T47D (cell line): ENCODE data around the gene ALG6.
"Not testable (repeated sequence)": the region's sequence is repeated elsewhere in the genome, so short reads cannot be mapped to it uniquely, and the experiment has no call there.

Experiments used
- DNase-seq, 2 experiments: peaks; one replicate each; pipeline versions ENCODE4 v3.0.0 to v3.0.0-alpha.2; 2011 to 2012; ENCODE audit warnings: low read depth in 1 of 2, low spot score in 1 of 2
- JUND ChIP-seq: IDR thresholded peaks from 2 replicates; pipeline ENCODE4 v1.6.1; 2012; ENCODE audit warnings: low read depth
- in situ Hi-C: cut with HindIII; loops from 2 replicates; pipeline ENCODE4 v1.10.0; 2016; ENCODE audit warnings: low sequenced_read_pairs, low pct_unique_long_range_greater_than_20kb

ALG6 gene

DNA sequence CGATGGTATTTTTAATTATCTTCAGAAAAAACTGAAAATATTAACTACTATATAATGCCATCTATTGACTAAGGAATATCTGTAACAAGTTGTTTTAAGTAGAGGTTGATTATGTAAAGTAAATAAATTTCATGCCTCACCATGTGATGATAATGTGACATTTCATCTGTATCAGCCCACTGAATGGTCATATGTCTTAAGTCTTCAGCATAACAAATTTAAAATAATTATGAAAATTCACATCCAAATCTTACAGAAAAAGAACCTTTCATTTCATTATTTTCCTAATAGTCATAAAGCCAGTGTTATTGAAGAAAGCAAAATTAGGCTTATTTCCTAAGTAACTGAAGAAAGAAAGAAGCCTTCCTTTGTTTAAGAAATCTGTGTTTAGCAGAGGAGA lies 83.0 kb downstream of the ALG6 start:
- DNase-seq = no peak
- no peak for TF ChIP-seq JUND
- in situ Hi-C loops = no loop called here

DNA sequence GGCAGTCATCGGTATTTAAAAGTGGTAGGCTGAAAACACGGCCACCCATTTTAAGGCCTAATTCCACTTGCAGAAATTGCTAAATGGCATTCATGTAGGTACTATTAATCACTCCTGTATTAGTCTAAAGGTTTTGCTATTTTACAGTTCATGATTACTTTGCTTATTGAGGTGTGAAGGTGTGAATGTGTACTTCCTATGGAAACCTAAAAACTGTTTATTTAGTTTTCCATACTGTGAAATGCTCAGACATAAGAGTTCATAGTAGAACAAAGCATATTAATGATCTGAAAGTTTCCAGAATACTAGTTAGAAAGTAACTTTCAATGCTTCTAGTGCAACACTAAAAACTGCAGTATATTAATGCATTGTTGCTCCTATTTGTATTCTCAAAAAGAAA lies 85.8 kb downstream of the ALG6 start:
- no peak for DNase-seq
- TF ChIP-seq JUND = no peak
- in situ Hi-C loops = no loop called here

DNA sequence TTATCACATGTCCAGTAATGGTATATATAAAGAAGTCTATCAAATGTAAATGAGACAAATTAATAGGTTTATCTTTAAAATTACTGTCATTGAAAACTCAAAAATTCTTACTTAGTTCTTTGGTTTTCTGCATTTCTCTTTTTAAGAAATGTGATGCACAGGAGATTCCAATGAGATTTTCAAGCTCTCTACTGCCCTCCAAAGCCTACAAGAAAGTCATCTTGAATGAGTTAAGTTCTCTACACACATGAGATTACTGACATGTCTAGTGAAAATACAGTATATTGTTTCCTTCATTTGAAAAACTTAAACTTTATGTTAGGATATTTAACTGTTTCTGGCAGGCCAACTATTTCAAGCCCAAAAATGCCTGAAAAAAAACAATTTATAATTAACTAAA lies 86.8 kb downstream of the ALG6 start:
- in situ Hi-C loops = no loop called here
- TF ChIP-seq JUND = no peak
- peak in 1 of 2 experiments; percentile 28 for DNase-seq

DNA sequence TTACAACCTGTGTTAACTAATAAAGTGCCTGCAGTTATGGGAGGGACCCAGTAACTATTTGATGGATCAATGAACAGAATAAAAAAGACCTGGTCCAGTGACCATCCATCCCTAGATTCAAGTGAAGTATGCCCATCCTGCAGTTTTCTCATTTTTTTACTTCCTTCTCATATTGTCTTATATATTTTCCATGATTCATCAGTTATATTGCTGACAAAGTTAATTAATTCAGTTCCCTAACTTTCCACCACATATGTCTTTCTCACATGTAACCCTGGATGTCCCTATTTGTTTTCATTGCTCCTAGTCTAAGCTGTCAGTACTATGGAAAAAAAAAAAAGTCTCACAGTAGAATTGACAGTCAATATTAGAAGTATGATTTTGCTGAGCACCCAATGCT lies 91.3 kb downstream of the ALG6 start:
- DNase-seq = no peak
- no peak for TF ChIP-seq JUND
- in situ Hi-C loops = no loop called here

DNA sequence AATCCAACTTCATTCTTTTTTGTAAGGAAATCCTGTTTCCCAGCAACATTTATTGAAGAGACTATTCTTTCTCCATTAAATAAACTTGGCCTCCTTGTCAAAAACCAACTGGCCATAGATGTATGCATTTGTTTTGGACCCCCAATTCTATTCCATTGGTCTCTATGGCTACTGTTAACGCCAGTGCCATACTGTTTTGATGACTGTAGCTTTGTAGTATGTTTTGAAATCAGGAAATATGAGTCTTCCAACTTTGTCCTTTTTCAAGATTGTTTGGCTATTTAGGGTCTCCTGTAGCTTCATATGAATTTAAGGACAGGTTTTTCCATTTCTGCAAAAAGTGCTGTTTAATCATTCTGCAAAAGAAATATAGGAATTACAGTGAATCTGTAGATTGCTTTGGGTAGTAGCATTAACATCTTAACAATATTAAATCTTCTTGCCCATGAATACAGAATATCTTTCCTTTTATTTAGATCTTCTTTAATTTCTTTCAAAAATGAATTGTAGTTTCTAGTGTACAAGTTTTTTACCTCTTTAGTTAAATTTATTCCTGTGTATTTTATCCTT lies 94.3 kb downstream of the ALG6 start:
- no peak for DNase-seq
- in situ Hi-C loops = no loop called here
- TF ChIP-seq JUND = no peak

DNA sequence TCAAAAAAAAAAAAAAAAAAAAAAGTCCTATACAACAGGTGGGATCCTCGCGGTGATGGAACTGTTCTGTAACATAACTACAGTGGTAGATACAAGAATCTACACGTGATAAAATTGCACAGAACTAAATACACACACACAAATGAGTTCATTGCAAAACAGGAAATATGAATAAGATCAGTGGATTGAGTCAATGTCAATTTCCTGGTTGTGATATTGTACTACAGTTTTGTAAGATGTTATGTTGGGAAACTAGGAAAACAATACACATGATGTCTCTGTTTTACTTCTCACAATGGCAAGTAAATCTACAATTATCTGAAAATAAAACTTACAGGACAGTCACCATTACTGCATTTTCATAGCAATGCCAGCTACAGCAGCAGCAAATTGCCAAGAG lies 95.8 kb downstream of the ALG6 start:
- no peak for TF ChIP-seq JUND
- in situ Hi-C loops = no loop called here
- DNase-seq = no peak

DNA sequence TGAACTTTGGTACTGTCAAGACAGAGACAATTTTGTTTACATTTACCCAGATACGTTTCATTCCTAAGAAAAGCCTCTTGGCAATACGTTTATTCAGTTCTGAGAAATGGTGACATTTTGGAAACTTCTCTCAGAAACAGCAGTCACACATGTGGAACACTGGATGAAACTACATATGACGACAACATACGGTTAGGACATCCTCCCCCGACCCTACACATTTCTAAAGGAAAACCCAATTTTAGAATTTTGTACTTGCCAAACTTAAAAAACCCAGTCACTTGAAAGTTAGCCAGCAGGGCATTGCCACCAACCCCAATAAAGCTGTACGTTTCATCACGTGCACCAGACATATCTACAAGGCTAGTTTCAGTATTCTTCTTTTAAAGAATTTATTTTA lies 98.8 kb downstream of the ALG6 start:
- in situ Hi-C loops = no loop called here
- TF ChIP-seq JUND = no peak
- DNase-seq = no peak

DNA sequence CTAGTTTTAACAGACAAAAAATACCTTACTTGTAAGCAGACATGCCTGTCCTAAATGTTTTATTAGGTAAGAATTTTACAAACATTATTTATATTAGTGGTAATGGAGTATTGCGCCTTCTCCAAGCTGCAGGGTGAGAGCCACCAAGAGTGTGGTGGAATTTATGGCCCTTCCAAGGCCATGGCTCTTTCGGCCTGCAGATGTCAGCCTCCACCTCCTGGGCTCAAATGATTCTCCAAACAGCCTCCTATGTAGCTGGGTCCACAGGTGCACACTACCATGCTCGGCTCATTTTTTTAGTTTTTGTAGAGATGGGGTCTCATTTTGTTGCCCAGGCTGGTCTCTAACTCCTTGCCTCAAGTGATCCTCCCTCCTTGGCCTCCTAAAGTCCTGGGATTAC lies 99.3 kb downstream of the ALG6 start:
- DNase-seq = peak in 1 of 2 experiments; percentile 36
- TF ChIP-seq JUND = no peak
- in situ Hi-C loops = no loop called here

DNA sequence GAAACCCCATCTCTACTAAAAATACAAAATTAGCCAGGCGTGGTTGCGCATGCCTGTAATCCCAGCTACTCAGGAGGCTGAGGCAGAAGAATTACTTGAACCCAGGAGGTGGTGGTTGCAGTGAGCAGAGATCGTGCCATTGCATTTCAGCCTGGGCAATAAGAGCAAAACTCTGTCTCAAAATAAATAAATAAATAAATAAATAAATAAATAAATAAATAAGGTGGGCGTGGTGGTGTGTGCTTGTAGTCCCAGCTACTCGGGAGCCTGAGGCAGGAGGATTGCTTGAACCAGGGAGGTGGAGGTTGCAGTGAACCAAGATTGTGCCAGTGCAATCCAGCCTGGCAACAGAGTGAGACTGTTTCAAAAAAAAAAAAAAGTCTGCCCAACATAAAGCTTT lies 101.3 kb downstream of the ALG6 start:
- in situ Hi-C loops = not testable (repeated sequence)

DNA sequence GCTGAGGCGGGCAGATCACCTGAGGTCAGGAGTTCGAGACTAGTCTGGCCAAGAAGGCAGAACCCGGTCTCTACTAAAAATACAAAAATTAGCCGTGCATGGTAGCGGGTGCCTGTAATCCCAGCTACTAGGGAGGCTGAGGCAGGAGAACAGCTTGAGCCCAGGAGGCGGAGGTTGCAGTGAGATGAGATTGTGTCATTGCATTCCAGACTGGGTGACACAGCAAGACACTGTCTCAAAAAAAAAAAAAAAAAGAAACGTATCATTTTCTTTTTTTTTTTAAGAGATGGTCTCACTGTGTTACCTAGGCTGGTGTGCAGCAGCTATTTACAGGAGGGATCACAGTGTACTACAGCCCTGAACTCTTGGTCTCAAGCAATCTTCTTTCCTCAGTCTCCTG lies 108.3 kb downstream of the ALG6 start:
- DNase-seq = no peak
- no peak for TF ChIP-seq JUND
- in situ Hi-C loops = no loop called here

More for the DNA sequence above, 101.3 kb downstream of the ALG6 start:
- DNase-seq = not testable (repeated sequence)

DNA sequence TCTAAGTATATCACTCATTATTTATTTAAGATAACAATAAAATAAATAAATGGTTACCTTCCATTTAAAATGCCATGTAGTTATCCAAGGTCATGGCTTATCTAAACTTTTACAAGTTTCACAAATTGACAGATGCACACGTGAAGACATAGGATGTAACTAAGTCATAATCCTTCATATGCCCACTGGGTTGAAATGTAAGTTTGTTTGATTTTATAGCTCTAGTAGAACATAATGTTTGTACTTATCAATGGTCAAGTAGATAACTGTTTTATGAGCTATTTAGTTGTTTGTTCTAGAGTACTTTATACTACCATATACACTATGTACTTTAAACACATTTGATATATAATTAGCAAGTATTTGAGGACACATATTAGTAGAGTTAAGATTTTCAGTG lies 112.6 kb downstream of the ALG6 start:
- in situ Hi-C loops = no loop called here
- no peak for TF ChIP-seq JUND
- DNase-seq = no peak

DNA sequence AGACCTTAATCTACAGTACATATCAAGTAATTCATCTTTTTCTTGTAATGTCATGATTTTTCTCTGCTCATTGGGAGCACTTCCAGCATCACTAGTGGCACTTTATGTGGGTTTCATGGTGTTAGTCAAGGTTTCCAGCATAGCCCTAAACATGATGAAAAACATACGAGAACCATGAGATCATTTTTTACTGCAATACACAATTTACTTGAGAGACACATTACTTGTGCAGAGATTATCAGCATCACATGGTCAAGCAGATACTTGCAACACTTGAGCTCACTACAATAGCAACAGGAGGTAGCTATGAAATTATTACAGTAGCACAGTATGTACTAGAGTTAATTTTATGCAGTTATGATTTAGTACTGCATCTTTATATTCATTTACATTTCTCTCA lies 119.2 kb downstream of the ALG6 start:
- in situ Hi-C loops = no loop called here
- DNase-seq = no peak
- no peak for TF ChIP-seq JUND

DNA sequence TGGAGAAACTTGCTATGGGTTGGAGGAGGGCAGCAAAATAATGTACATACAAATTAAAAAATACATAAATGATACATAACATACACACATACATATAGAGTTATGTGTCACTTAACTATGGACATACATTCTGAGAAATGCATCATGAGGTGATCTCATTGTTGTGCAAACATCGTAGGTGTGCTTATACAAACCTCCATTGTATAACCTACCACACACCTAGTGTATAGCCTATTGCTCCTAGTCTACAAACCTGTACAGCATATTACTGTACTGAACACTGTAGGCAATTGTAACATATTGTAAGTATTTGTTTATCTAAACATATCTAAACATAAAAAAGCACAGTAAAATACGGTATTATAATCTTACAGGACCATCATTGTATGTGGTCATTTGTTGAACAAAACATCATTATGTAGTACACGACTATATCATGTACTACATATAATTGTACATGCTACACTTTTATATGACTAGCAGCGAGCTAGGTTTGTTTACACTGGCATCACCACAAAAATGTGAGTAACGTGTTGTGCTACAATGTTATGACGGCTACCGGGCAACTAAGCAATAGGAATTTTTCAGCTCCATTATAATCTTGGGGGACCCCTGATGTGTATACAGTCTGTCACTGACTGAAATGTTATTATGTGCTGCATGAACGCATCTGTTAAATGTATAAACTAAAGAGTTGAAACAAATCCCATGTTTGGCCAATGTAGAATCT lies 120.1 kb downstream of the ALG6 start:
- peak in 1 of 2 experiments; percentile 74 for DNase-seq
- in situ Hi-C loops = no loop called here
- no peak for TF ChIP-seq JUND
